ENCODE data around the gene CEP112.

DNA sequence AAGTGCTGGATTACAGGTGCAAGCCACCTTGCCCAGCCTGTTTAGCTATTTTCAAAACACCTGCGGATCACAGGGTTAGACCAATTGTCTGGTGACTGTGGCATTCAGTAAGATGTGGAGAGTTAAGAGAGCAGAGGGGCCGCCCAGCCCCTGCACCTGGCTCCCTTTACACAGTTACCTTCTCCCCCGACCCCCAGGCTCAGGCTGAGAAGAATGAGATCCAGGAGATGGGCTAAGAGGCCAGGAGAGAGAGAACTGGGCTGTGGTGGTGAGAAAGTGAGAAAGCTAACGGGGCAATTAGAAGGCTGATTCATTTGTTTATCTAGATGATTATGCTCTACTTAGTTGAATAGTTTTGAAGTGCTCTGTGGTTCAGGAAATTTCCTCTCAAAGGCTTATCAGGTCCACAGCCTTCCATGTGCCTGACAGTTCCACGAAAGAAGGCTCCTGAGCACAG, 562.7 kb downstream of the CEP112 start:
- TF ChIP-seq, protein P1, sequence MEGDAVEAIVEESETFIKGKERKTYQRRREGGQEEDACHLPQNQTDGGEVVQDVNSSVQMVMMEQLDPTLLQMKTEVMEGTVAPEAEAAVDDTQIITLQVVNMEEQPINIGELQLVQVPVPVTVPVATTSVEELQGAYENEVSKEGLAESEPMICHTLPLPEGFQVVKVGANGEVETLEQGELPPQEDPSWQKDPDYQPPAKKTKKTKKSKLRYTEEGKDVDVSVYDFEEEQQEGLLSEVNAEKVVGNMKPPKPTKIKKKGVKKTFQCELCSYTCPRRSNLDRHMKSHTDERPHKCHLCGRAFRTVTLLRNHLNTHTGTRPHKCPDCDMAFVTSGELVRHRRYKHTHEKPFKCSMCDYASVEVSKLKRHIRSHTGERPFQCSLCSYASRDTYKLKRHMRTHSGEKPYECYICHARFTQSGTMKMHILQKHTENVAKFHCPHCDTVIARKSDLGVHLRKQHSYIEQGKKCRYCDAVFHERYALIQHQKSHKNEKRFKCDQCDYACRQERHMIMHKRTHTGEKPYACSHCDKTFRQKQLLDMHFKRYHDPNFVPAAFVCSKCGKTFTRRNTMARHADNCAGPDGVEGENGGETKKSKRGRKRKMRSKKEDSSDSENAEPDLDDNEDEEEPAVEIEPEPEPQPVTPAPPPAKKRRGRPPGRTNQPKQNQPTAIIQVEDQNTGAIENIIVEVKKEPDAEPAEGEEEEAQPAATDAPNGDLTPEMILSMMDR (IDR thresholded peaks at IDR 0.05) = no peak
- TF ChIP-seq EP300 (IDR thresholded peaks at IDR 0.05) = no peak
